ENCODE measurements around the gene AP3D1. TPM values are rescaled to one million over a fixed set of nuclear protein-coding genes. Genes with fewer than 3 reads are reported as not detected.
"Not testable (repeated sequence)": the region's sequence is repeated elsewhere in the genome, so short reads cannot be mapped to it uniquely, and the experiment has no call there.

The AP3D1 gene
- total RNA-seq, 2 donors from 2014 or later: 81.4 to 116 TPM

DNA sequence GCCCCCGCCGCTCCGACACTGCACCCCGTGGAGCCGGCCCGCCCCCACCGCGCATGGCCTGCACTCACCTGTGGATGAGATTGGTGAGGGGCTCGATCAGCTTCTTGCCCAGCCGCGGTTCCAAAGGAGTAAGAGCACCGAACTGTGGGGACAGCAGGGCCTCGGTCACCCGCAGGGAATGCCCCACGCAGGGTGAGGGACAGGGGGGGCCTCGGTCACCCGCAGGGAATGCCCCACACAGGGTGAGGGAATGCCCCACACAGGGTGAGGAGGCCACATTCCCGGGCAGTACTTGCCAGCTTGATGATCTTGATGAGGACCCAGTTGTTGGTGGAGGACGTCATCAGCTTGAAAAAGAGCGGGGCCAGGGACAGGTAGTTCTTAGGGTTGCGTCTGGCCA lies 22.3 kb downstream of the AP3D1 start:
- DNase-seq (ENCODE audit: low spot score) (no peak), ATAC-seq (ENCODE audit: insufficient number of reproducible peaks, low FRiP score, low read depth) (no peak)
- H3K27me3 ChIP-seq (replicated peaks; ENCODE audit: insufficient read depth): no peaks in the 10 kb centered on the region
- H3K4me1 ChIP-seq (ENCODE audit: control insufficient read depth in 1 of 2, low read depth in 2 of 2): no peaks in the 10 kb centered on the region
- peaks cover 48% of the 10 kb centered on the region for H3K36me3 ChIP-seq
- no peak overlapping the region for H3K4me3 ChIP-seq
- no peaks in the 10 kb centered on the region for H3K9me3 ChIP-seq
- TF ChIP-seq, protein P1, sequence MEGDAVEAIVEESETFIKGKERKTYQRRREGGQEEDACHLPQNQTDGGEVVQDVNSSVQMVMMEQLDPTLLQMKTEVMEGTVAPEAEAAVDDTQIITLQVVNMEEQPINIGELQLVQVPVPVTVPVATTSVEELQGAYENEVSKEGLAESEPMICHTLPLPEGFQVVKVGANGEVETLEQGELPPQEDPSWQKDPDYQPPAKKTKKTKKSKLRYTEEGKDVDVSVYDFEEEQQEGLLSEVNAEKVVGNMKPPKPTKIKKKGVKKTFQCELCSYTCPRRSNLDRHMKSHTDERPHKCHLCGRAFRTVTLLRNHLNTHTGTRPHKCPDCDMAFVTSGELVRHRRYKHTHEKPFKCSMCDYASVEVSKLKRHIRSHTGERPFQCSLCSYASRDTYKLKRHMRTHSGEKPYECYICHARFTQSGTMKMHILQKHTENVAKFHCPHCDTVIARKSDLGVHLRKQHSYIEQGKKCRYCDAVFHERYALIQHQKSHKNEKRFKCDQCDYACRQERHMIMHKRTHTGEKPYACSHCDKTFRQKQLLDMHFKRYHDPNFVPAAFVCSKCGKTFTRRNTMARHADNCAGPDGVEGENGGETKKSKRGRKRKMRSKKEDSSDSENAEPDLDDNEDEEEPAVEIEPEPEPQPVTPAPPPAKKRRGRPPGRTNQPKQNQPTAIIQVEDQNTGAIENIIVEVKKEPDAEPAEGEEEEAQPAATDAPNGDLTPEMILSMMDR (IDR thresholded peaks at IDR 0.05): no peak
- no peak overlapping the region for H3K27ac ChIP-seq

DNA sequence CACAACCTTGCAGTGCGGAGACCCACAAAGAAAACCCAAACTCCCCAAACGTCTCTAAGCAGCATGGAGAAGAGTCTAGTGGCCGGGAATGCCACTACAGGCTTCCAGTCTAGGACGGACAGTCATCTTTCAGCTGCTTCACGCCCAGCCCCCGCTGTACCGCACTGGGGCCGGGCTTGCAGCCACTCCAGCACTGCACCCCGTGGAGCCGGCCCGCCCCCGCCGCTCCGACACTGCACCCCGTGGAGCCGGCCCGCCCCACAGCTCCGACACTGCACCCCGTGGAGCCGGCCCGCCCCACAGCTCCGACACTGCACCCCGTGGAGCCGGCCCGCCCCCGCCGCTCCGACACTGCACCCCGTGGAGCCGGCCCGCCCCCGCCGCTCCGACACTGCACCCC lies 23.1 kb downstream of the AP3D1 start:
- peaks cover 55% of the 10 kb centered on the region for H3K36me3 ChIP-seq
- H3K4me1 ChIP-seq (ENCODE audit: control insufficient read depth in 1 of 2, low read depth in 2 of 2); H3K9me3 ChIP-seq; DNase-seq (ENCODE audit: low spot score); H3K27ac ChIP-seq; ATAC-seq (ENCODE audit: insufficient number of reproducible peaks, low FRiP score, low read depth); H3K4me3 ChIP-seq; H3K27me3 ChIP-seq (replicated peaks; ENCODE audit: insufficient read depth): not testable (repeated sequence)

DNA sequence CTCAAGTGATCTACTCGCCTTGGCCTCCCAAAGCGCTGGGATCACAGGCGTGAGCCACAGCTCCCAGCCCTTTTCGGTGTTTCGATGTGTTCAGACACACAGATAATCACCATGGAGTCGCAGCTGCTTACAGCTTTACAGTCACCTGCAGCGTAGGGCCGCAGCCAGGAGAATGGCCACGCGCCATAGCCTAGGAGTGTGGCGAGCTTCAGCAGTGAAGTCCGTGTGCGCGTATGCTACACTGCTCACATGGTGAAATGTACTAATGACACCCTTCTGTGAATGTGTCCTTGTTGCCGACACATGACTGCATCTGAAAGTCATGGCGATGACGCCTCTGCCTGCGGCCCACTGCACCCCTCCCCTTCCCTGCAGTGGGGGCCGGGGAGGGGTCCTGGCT lies 23.6 kb downstream of the AP3D1 start:
- H3K4me1 ChIP-seq (ENCODE audit: control insufficient read depth in 1 of 2, low read depth in 2 of 2): no peaks in the 10 kb centered on the region
- H3K27me3 ChIP-seq (replicated peaks; ENCODE audit: insufficient read depth): no peaks in the 10 kb centered on the region
- H3K9me3 ChIP-seq: no peaks in the 10 kb centered on the region
- H3K4me3 ChIP-seq: no peak overlapping the region
- DNase-seq (ENCODE audit: low spot score) (no peak), ATAC-seq (ENCODE audit: insufficient number of reproducible peaks, low FRiP score, low read depth) (no peak)
- H3K36me3 ChIP-seq: peaks cover 59% of the 10 kb centered on the region
- TF ChIP-seq, protein P1 (IDR thresholded peaks at IDR 0.05): no peak
- no peak overlapping the region for H3K27ac ChIP-seq

DNA sequence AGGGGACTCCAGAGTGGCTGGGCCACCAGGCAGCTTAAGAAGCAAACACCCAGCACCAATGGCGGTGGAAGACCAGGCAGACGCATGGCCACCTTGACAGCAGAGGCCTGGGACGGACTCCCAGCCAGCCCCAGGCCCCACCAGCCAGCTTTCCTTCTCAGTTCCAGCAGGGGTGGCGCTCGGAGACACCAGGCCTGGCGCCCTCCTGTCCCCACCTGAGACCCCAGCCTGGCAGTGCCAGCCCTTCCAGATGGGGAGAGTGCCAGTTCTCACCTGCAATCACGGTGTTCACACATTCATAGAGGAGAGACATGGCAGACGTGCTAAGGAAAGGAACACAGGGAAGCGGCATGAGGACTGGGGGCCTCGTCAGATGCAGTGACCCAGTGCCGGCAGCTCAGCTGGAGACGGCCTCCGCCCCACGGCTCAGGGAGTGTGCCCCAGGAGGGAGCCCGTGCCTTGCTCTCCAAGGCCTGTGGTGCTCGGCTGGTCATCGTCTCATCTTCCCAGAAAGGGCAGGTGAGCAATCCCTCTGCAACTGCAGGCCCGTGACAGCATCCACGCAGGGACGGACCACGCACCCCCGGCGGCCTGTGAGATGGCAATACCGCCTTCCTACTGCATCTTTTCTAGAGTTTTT lies 24.4 kb downstream of the AP3D1 start:
- Histone ChIP-seq H3K9me3 (no peaks in the 10 kb centered on the region), H3K4me1 (ENCODE audit: control insufficient read depth in 1 of 2, low read depth in 2 of 2) (no peaks in the 10 kb centered on the region), H3K27ac (no peak overlapping the region), H3K27me3 (replicated peaks; ENCODE audit: insufficient read depth) (no peaks in the 10 kb centered on the region), H3K36me3 (peaks cover 53% of the 10 kb centered on the region), H3K4me3 (no peak overlapping the region)
- TF ChIP-seq, protein P1 (IDR thresholded peaks at IDR 0.05): no peak
- no peak for ATAC-seq (ENCODE audit: insufficient number of reproducible peaks, low FRiP score, low read depth)
- no peak for DNase-seq (ENCODE audit: low spot score)

DNA sequence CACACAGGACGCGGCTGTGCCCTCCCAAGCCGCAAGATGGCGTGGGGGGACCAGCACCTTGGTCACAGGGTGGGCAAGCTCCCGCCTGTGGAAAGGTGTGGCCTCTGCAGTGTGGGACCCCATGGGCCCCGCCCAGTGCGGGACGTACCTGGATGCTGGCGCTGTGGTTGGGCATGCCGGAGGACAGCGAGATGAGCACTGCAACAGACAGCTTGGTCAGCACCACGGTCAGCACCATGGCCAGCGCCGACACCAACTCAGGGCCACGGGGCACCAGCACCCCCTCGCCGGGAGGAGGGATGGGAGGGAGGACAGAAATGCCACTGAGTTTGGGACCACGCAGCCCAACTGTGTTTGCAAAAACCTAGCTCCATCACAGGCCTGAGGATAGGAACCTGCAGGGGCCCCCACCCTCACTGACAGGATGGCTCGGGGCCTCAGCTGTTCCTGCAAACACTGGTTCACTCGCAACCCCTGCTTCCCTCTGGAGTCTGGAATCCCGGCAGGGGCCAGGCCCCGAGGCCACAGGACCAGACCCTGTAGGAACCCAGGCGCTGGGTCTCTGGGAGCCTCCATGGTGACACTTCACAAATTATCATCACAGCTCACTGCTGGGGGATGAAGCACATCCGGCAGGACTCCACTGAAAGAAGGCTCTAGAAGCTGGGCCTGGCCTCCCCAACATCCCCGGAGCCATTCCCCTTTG lies 27.5 kb downstream of the AP3D1 start:
- DNase-seq (ENCODE audit: low spot score): no peak
- Histone ChIP-seq H3K36me3 (peaks cover 62% of the 10 kb centered on the region), H3K4me3 (no peak overlapping the region), H3K27me3 (replicated peaks; ENCODE audit: insufficient read depth) (no peaks in the 10 kb centered on the region), H3K27ac (no peak overlapping the region), H3K9me3 (no peaks in the 10 kb centered on the region), H3K4me1 (ENCODE audit: control insufficient read depth in 1 of 2, low read depth in 2 of 2) (no peaks in the 10 kb centered on the region)
- TF ChIP-seq, protein P1 (IDR thresholded peaks at IDR 0.05): no peak
- ATAC-seq (ENCODE audit: insufficient number of reproducible peaks, low FRiP score, low read depth): no peak
